ENCODE measurements around the gene DPY19L3.
"Not testable (repeated sequence)": the region's sequence is repeated elsewhere in the genome, so short reads cannot be mapped to it uniquely, and the experiment has no call there.

Gene DPY19L3

DNA sequence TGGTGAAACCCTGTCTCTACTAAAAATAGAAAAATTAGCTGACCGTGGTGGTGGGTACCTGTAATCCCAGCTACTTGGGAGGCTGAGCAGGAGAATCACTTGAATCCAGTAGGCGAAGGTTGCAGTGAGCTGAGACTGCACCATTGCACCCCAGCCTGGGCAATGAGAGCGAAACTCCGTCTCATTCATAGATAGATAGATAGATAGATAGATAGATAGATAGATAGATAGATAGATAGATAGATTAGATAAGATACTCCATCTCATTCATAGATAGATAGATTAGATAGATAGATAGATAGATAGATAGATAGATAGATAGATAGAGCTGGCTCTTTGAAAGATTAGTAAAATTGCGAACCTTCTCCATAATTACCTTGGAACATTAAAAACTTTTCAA is 42.0 kb downstream of the DPY19L3 start:
- not testable (repeated sequence) for DNase-seq

- no peak for DNase-seq
Observed at GRCh38 chr19:32448026-32448425, 42.5 kb downstream of the DPY19L3 start.

DNA sequence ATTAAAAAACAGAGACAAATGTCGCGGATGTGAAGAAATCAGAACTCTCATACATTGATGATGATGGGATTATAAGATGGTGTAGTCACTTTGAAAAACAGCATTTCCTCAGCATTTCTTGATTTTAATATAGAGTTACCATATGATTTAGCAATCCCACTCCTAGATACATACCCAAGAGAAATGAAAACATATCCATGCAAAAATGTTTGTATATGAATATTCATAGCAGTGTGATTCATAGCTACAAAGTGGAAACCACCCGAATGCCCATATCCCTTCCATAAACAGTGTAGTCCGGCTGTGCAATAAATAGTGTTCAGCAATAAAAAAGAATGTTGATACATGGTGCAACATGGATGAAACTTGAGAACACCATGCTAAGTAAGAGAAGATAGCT is 44.6 kb downstream of the DPY19L3 start:
- DNase-seq: no peak

GRCh38 chr19:32453736-32454135 is 48.2 kb downstream of the DPY19L3 start:
- DNase-seq: no peak

DNA sequence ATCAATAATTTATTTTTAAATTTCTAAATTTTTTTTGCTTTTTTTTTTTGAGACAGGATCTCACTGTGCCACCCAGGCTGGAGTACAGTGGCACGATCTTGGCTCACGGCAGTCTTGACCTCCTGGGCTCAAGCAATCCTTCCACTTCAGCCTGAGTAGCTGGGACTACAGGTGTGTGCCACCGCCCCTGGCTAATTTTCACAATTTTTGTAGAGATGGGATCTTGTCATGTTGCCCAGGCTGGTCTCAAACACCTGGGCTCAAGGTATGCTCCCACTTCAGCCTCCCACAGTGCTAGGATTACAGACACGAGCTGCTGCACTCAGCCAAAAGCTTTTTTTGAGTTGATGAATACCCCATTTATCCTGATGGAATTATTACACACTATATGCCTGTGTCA is 50.8 kb downstream of the DPY19L3 start:
- no peak for DNase-seq

DNA sequence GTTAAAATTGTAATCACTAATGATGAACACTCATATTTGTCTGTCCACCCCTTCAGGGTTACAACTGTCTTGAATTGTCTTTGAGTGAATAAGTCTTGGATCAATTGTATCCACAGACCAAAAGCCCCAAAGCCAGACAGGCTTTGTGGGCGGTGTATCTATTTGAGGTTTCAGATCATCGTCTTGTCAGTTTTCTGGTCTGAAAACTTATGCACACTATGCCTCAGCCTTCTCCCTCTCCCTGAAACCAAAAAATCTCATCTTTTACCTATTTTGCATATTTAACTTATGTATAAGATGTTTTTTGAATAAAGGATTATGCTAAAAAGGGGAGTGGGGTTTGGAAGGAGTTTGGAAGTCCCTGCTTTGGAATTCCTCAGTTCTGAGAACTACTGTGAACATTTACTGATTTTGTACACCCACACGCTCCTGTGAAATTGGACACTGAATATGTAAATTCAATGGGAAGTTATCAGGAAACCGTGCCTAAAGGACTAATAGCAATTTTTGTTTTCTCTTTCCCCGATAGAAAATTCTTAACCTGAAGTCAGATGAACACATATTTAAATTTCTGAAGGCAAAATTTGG is 52.1 kb downstream of the DPY19L3 start:
- DNase-seq: no peak

- peak; percentile 11 for DNase-seq
Observed at GRCh38 chr19:32458500-32459123, 53.0 kb downstream of the DPY19L3 start.

DNA sequence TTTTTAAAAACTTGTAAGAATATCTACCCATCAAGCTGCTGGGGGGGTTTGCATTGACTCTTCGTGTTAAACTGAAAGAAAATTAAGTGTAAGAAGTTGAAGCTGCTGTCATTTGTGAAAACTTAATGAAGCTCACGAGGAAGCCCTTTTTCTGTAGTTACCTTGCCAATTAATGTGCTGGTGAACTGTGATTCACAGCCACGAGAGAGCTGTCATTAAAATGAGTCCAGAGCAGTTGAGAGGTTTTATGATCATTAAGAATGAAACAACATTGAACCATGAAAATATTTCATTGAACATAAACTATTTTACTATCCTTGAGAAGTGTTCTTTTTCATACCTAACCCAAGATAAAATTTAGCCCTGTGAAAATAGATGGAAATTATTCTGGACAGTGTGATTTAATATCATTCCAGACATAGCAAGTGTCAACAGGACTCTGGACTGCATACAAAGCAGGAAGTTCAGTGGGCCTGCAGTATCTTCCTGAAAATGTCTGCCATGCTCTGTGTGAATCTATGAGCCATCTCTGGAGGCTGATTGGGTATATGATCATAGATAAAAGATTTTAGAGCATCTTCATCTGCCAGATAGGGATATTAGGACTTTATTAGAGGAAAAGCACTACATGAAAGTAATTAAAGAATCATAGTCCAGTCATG is 53.8 kb downstream of the DPY19L3 start:
- DNase-seq: no peak

GRCh38 chr19:32460476-32460875 is 54.9 kb downstream of the DPY19L3 start:
- no peak for DNase-seq

DNA sequence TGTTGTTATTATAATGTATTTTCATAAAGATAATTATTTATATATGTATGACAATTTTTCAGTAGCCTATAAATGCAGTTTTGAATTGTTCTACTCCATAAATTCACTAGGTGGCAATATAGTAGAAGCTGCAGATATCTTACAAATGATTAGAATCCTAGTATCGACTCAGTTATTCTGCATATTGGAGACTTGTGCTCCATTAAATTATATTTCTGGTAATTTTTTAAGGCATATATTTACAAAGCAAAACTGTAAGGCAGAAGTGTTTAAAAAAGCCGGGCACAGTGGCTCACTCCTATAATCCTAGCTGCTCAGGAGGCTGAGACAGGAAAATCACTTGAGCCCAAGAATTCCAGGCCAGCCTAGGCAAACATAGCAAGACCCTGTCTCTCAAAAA is 58.7 kb downstream of the DPY19L3 start:
- peak; percentile 11 for DNase-seq

- DNase-seq: no peak
Observed at GRCh38 chr19:32465176-32465575, 59.6 kb downstream of the DPY19L3 start.

GRCh38 chr19:32469795-32470194 is 64.2 kb downstream of the DPY19L3 start:
- no peak for DNase-seq

DNA sequence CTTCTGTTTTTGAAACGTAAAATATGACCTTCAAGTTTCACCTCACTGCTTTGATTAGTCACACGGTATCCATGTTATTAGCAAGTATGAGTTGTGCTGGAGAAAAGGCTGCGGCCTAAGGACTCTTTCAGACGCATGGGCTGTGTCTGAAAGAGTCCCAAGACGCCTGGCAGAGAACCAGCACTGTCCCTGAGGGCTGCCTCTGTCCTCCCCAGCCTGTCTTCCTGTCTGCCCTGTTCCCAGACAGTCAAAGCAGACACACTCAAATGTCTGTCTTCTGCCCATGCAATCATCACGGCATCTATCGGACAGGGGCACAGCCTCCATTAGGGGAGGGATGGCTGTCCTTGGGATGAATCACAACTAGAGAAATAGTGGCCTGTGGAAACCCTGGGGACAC is 65.5 kb downstream of the DPY19L3 start:
- no peak for DNase-seq

- DNase-seq: no peak
Observed at GRCh38 chr19:32471811-32472210, 66.2 kb downstream of the DPY19L3 start.

- no peak for DNase-seq
Observed at GRCh38 chr19:32475141-32476031, 69.8 kb downstream of the DPY19L3 start.

DNA sequence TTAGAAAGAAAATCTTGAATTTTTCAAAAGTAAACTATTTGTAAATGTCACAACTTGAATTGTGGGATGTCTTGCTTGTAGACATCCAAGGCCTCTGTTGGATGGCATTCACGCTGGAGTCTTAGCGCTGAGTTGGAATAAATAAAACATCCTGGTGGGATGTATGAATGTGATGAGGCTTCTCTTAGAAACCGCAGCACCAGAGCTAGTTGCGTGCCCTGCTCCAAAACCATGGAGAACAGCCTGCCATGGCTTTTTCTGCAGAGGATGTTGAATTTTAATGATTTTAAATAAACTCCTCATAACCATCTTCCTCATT is 70.4 kb downstream of the DPY19L3 start:
- DNase-seq: no peak

GRCh38 chr19:32480321-32480720 is 74.8 kb downstream of the DPY19L3 start:
- no peak for DNase-seq

GRCh38 chr19:32483574-32483973 is 78.0 kb downstream of the DPY19L3 start:
- no peak for DNase-seq

GRCh38 chr19:32489971-32490370 is 84.4 kb downstream of the DPY19L3 start:
- DNase-seq: no peak

DNA sequence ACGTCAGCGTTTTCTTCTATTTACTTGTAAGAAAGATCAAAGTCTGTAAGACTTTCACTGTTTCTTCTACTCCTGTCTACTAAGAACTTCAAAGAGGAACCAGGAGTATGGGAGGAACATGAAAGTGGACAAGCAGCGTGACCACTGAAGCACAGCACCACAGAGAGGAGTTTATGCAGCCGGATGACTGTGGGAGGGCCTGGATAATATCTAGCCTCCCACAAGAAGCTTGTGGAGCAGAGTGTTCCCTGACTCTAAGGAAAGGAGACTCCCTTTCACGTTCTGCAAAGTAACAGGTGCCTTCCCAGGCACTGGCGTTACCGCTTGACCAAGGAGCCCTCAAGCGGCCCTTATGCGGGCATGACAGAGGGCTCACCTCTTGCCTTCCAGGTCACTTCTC is 91.8 kb downstream of the DPY19L3 start:
- DNase-seq: no peak

GRCh38 chr19:32498648-32499200 is 93.2 kb downstream of the DPY19L3 start:
- DNase-seq: peak; percentile 42

DNA sequence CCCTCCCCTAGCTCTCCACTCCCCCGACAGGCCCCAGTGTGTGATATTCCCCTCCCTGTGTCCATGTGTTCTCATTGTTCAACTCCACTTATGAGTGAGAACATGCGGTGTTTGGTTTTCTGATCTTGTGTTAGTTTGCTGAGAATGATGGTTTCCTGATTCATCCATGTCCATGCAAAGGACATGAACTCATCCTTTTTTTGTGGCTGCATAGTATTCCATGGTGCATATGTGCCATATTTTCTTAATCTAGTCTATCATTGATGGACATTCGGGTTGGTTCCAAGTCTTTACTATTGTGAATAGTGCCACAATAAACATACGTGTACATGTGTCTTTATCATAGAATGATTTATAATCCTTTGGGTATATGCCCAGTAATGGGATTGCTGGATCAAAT is 106.9 kb downstream of the DPY19L3 start:
- not testable (repeated sequence) for DNase-seq

- DNase-seq: peak; percentile 32
Observed at GRCh38 chr19:32519023-32519422, 113.5 kb downstream of the DPY19L3 start.

Measured in CD4-positive, alpha-beta T cell treated with Interleukin-10 for 1 hour (primary cell).